Panc1 (cell line): ENCODE measurements around the gene LRRC49. TPM values are rescaled to one million over a fixed set of nuclear protein-coding genes. Genes with fewer than 3 reads are reported as not detected.

ENCODE experiments used
- ATAC-seq: fragments of 200-7000 bp; cut with Tn5 transposase; 2 replicates; pipeline ENCODE4 v1.9.1; 2020; ENCODE audit warnings: mild to moderate bottlenecking, moderate library complexity
- BruUV-seq: library from RNA; stranded (reverse); fragments of 400-500 nt; replicated peaks from 2 replicates; lab custom pipeline; 2021; lab: Mats Ljungman, UMichigan
- CTCF ChIA-PET: fragments of 300-600 bp; sonication (Branson Sonifier 250); formaldehyde crosslinking; loops from one replicate; lab custom pipeline; 2022; ENCODE audit warnings: antibody characterized with exemption; lab: Charles Lee
- POLR2A ChIA-PET: fragments of 300-600 bp; sonication (Branson Sonifier 250); formaldehyde crosslinking; loops from one replicate; lab custom pipeline; 2022; ENCODE audit warnings: antibody characterized with exemption; lab: Charles Lee
- DNase-seq: peaks from one replicate; pipeline ENCODE4 v3.0.0-alpha.2; 2010; ENCODE audit warnings: low read depth, low spot score
- H3K27ac ChIP-seq: 2 replicates; pipeline ENCODE4 v1.5.1; 2011; ENCODE audit warnings: mild to moderate bottlenecking, low read length, inconsistent platforms
- H3K27me3 ChIP-seq: fragments of 200-500 bp; sonication (Bioruptor generic); 2 replicates; pipeline ENCODE4 v1.6.0; 2014; ENCODE audit warnings: low read length, inconsistent platforms; ENCODE audit not compliant: control insufficient read depth, insufficient read depth
- H3K36me3 ChIP-seq: fragments of 200-500 bp; sonication (Bioruptor generic); 2 replicates; pipeline ENCODE4 v1.5.1; 2014; ENCODE audit warnings: inconsistent platforms, mild to moderate bottlenecking, low read length, moderate library complexity; ENCODE audit not compliant: control insufficient read depth, insufficient read depth
- H3K4me1 ChIP-seq: 2 replicates; pipeline ENCODE4 v1.5.1; 2011; ENCODE audit warnings: inconsistent platforms, mild to moderate bottlenecking, low read length, moderate library complexity; ENCODE audit not compliant: control insufficient read depth, insufficient read depth
- H3K4me3 ChIP-seq, 2 experiments: 2 replicates each; pipeline ENCODE4 v1.5.1; 2011 to 2012; ENCODE audit warnings: low read depth in 2 of 2, low read length in 2 of 2, mild to moderate bottlenecking in 2 of 2, inconsistent platforms in 1 of 2, moderate library complexity in 1 of 2
- H3K9me3 ChIP-seq: fragments of 200-500 bp; sonication (Bioruptor generic); 2 replicates; pipeline ENCODE4 v1.5.1; 2014; ENCODE audit warnings: low read depth, mild to moderate bottlenecking, inconsistent platforms, low read length, moderate library complexity; ENCODE audit not compliant: control insufficient read depth, insufficient read depth
- POLR2AphosphoS5 ChIP-seq: IDR thresholded peaks from 2 replicates; pipeline ENCODE4 v1.6.1; 2012; ENCODE audit warnings: mild to moderate bottlenecking, low read depth, low read length, moderate library complexity
- SIN3A ChIP-seq: IDR thresholded peaks from 2 replicates; pipeline ENCODE4 v1.6.1; 2012; ENCODE audit warnings: low read depth, mild to moderate bottlenecking, low read length, moderate library complexity, borderline replicate concordance; ENCODE audit not compliant: insufficient read depth
- TCF7L2 ChIP-seq: IDR thresholded peaks from 2 replicates; pipeline ENCODE4 v1.6.1; 2011; ENCODE audit warnings: mild to moderate bottlenecking, low read depth, low read length, inconsistent platforms
- in situ Hi-C: cut with HindIII; loops from 2 replicates; pipeline ENCODE4 v1.10.0; 2016; ENCODE audit warnings: low sequenced_read_pairs, low pct_unique_long_range_greater_than_20kb
- intact Hi-C: fragments of 100-400 bp; cut with micrococcal nuclease; formaldehyde crosslinking; loops from one replicate; pipeline ENCODE4 v1.10.0; 2022; ENCODE audit not compliant: unreplicated experiment
- total RNA-seq: library from RNA; stranded (reverse); gene quantifications from one replicate; pipeline ENCODE4 v1.2.1, GENCODE V29; 2021; ENCODE audit not compliant: unreplicated experiment
- TF ChIP-seq, protein P1 (sequence below), 2 experiments: IDR thresholded peaks; 2 replicates each; pipeline ENCODE4 v1.6.1; 2011 to 2012; ENCODE audit warnings: low read depth in 2 of 2, control low read depth in 1 of 2, low read length in 1 of 2, mild to moderate bottlenecking in 1 of 2, moderate library complexity in 1 of 2; ENCODE audit not compliant: insufficient read depth in 1 of 2
- TF ChIP-seq, protein P2 (sequence below): fragments of 450-650 bp; IDR thresholded peaks from 2 replicates; pipeline ENCODE4 v1.5.1; 2017; ENCODE audit warnings: mild to moderate bottlenecking

Gene LRRC49
- total RNA-seq, 1 experiment from 2014 or later: 8.3 TPM

DNA sequence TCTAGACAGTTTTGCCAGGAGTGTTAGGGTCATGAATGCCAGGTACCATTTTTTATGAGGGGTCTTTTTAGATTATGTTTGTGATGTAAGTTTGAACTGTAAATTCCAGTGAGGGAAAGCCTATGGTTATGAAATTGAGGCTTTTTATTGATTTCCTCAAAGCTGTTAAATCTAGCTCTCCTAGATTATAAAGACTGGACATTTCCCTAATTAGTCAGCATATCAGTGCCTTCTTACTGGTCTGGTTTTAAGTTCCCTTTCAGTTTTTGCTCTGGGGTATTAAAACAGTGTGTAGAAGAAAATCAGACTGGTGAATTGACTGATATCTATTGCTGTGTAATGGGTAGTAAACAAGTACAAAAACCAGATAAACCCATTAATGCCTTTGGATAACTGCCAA lies 39.2 kb downstream of the LRRC49 start:
- TF ChIP-seq, protein P1, sequence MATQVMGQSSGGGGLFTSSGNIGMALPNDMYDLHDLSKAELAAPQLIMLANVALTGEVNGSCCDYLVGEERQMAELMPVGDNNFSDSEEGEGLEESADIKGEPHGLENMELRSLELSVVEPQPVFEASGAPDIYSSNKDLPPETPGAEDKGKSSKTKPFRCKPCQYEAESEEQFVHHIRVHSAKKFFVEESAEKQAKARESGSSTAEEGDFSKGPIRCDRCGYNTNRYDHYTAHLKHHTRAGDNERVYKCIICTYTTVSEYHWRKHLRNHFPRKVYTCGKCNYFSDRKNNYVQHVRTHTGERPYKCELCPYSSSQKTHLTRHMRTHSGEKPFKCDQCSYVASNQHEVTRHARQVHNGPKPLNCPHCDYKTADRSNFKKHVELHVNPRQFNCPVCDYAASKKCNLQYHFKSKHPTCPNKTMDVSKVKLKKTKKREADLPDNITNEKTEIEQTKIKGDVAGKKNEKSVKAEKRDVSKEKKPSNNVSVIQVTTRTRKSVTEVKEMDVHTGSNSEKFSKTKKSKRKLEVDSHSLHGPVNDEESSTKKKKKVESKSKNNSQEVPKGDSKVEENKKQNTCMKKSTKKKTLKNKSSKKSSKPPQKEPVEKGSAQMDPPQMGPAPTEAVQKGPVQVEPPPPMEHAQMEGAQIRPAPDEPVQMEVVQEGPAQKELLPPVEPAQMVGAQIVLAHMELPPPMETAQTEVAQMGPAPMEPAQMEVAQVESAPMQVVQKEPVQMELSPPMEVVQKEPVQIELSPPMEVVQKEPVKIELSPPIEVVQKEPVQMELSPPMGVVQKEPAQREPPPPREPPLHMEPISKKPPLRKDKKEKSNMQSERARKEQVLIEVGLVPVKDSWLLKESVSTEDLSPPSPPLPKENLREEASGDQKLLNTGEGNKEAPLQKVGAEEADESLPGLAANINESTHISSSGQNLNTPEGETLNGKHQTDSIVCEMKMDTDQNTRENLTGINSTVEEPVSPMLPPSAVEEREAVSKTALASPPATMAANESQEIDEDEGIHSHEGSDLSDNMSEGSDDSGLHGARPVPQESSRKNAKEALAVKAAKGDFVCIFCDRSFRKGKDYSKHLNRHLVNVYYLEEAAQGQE (IDR thresholded peaks at IDR 0.05; ENCODE audit: insufficient read depth in 1 of 2, low read depth in 2 of 2, low read length in 1 of 2): no peak
- TF ChIP-seq POLR2AphosphoS5 (no peak), TCF7L2 (no peak), SIN3A (no peak)
- TF ChIP-seq, protein P2, sequence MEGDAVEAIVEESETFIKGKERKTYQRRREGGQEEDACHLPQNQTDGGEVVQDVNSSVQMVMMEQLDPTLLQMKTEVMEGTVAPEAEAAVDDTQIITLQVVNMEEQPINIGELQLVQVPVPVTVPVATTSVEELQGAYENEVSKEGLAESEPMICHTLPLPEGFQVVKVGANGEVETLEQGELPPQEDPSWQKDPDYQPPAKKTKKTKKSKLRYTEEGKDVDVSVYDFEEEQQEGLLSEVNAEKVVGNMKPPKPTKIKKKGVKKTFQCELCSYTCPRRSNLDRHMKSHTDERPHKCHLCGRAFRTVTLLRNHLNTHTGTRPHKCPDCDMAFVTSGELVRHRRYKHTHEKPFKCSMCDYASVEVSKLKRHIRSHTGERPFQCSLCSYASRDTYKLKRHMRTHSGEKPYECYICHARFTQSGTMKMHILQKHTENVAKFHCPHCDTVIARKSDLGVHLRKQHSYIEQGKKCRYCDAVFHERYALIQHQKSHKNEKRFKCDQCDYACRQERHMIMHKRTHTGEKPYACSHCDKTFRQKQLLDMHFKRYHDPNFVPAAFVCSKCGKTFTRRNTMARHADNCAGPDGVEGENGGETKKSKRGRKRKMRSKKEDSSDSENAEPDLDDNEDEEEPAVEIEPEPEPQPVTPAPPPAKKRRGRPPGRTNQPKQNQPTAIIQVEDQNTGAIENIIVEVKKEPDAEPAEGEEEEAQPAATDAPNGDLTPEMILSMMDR: no peak
- H3K36me3 ChIP-seq: no peaks in the 10 kb centered on the region
- ChIA-PET CTCF (no interaction called here), POLR2A (no interaction called here)
- H3K27ac ChIP-seq: no peak overlapping the region
- no peaks in the 10 kb centered on the region for H3K9me3 ChIP-seq
- no peak for ATAC-seq
- no peaks in the 10 kb centered on the region for H3K27me3 ChIP-seq
- in situ Hi-C loops (no loop called here), intact Hi-C loops (no loop called here)
- no peak for DNase-seq
- no TSS peak for BruUV-seq
- H3K4me3 ChIP-seq: no peak overlapping the region
- H3K4me1 ChIP-seq: no peaks in the 10 kb centered on the region

DNA sequence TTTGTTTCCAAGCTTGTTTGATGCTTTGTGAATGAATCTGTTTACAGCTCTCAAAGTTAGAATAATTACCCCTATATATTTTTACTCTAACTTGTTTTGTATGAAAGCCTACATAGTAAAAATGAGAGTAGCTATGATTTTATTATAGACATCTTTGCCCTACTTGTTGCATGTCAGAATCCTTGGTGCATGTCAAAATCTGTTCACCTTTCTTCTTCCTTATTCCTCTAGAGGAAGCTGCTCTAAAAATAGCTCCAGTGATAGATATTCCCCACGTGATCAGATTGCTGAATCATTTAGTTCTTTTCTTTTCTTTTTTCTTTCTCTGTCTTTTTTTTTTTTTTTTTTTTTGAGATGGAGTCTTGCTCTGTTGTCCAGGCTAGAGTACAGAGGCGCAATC lies 39.8 kb downstream of the LRRC49 start:
- BruUV-seq: no TSS peak
- H3K4me1 ChIP-seq: no peaks in the 10 kb centered on the region
- in situ Hi-C loops (no loop called here), intact Hi-C loops (no loop called here)
- no peaks in the 10 kb centered on the region for H3K36me3 ChIP-seq
- ChIA-PET CTCF (no interaction called here), POLR2A (no interaction called here)
- ATAC-seq (no peak), DNase-seq (no peak)
- H3K4me3 ChIP-seq: no peak overlapping the region
- TF ChIP-seq, protein P2: no peak
- TF ChIP-seq, protein P1 (IDR thresholded peaks at IDR 0.05; ENCODE audit: insufficient read depth in 1 of 2, low read depth in 2 of 2, low read length in 1 of 2): no peak
- no peak for TF ChIP-seq POLR2AphosphoS5
- TF ChIP-seq SIN3A: no peak
- TF ChIP-seq TCF7L2: no peak
- no peak overlapping the region for H3K27ac ChIP-seq
- H3K9me3 ChIP-seq: no peaks in the 10 kb centered on the region
- H3K27me3 ChIP-seq: no peaks in the 10 kb centered on the region
